ENCODE data around the gene PLEKHJ1.

- TF ChIP-seq, protein P1, sequence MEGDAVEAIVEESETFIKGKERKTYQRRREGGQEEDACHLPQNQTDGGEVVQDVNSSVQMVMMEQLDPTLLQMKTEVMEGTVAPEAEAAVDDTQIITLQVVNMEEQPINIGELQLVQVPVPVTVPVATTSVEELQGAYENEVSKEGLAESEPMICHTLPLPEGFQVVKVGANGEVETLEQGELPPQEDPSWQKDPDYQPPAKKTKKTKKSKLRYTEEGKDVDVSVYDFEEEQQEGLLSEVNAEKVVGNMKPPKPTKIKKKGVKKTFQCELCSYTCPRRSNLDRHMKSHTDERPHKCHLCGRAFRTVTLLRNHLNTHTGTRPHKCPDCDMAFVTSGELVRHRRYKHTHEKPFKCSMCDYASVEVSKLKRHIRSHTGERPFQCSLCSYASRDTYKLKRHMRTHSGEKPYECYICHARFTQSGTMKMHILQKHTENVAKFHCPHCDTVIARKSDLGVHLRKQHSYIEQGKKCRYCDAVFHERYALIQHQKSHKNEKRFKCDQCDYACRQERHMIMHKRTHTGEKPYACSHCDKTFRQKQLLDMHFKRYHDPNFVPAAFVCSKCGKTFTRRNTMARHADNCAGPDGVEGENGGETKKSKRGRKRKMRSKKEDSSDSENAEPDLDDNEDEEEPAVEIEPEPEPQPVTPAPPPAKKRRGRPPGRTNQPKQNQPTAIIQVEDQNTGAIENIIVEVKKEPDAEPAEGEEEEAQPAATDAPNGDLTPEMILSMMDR (IDR thresholded peaks at IDR 0.05) = no peak
- TF ChIP-seq EP300 (IDR thresholded peaks at IDR 0.05) = no peak
- no peak for TF ChIP-seq POLR2A (IDR thresholded peaks at IDR 0.05)
Measured at GRCh38 chr19:2195914-2196313, 40.2 kb downstream of the PLEKHJ1 start.

Measured in suprapubic skin (tissue), 3 donors.